Measurements from ENCODE around the gene ECE1. TPM values are rescaled to one million over a fixed set of nuclear protein-coding genes. Genes with fewer than 3 reads are reported as not detected.
A peak's percentile ranks its signal among the peaks of the same experiment; 100 is the strongest.

The ECE1 gene
- total and polyA plus RNA-seq, 2 of the 13 experiments (the other 11 are each of a cell fraction or from before 2014, with no cell fraction given), result 13.5 to 21.2 TPM

DNA sequence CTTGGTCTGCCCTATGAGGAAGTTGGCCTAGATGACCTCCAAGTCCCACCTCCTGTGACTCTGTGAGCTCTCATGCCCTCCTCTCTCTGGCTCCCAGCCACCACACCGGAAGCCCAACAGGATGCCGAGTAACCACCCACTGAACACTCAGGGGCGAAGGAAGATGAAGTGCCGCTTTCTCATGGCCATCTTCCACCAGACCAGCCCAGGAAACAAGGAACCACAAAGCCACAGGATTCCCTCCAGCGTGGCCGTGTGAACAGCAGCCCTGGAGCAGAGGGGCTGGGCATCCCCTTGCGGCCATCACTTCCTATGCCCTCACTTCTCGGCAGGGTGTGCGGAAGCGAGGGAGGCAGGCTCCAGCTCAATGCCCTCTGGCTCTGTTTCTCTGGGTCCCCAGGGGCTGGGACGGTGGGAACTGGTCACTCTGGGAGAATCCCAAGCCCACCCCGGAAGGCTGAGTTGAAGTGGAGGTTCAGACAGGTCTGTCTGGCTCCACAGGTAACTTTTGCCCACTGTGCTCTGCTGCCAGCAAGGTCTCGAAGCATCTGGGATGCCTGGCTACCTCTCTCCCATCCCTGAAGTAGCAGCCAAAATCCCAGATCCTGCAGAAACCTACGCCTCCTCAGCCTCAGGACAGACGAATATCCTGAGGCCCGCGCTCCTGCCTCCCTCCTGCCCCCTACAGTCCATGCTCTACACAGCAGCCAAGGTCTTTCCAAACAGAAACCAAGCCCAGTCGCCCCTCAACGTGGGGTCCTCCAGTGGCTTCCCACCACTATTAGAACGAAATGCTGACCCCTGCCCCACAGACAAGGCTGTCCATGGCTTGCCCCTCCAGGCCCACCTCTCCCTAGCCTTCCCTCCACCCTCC, 44.2 kb upstream of the ECE1 start (continued):
- TF ChIP-seq THRA (CRISPR knock-in tag; IDR thresholded peaks at IDR 0.05; ENCODE audit: borderline replicate concordance) (no peak), KDM2A (CRISPR knock-in tag; IDR thresholded peaks at IDR 0.05; ENCODE audit: borderline replicate concordance, low read depth) (peak; percentile 32; the same call in 1 of the 2 replicates), SALL1 (CRISPR knock-in tag; IDR thresholded peaks at IDR 0.05) (peak; percentile 16; the same call in 1 of the 2 replicates), TARDBP (CRISPR knock-in tag; IDR thresholded peaks at IDR 0.05) (0 out of 2 replicates have a peak, but pooled peaks have one; percentile 14), LCORL (IDR thresholded peaks at IDR 0.05) (no peak), LCORL (CRISPR knock-in tag; IDR thresholded peaks at IDR 0.05) (peak; percentile 11; the same call in 1 of the 2 replicates), ZNF646 (CRISPR knock-in tag; IDR thresholded peaks at IDR 0.05) (no peak), ZNF609 (CRISPR knock-in tag; IDR thresholded peaks at IDR 0.05; ENCODE audit: borderline replicate concordance) (no peak), RORA (CRISPR knock-in tag; IDR thresholded peaks at IDR 0.05) (no peak), MYNN (CRISPR knock-in tag; IDR thresholded peaks at IDR 0.05; ENCODE audit: low read depth) (no peak), SMAD1 (CRISPR knock-in tag; IDR thresholded peaks at IDR 0.05; ENCODE audit: borderline replicate concordance, low read depth) (0 out of 2 replicates have a peak, but pooled peaks have one; percentile 71), ARNT2 (CRISPR knock-in tag; IDR thresholded peaks at IDR 0.05; ENCODE audit: low read depth) (no peak), BCL6 (CRISPR knock-in tag; IDR thresholded peaks at IDR 0.05) (no peak), NCOR1 (IDR thresholded peaks at IDR 0.05; ENCODE audit: borderline replicate concordance, low read length) (no peak), GABPB1 (CRISPR knock-in tag; IDR thresholded peaks at IDR 0.05) (peak; percentile 52; the same call in 1 of the 2 replicates)

Measured in HepG2 (cell line).